HG02642 (cell line): ENCODE data around the gene CYP2D6.
"Not testable (repeated sequence)": the region's sequence is repeated elsewhere in the genome, so short reads cannot be mapped to it uniquely, and the experiment has no call there.

Experiments used
- ATAC-seq: cut with Tn5 transposase; IDR thresholded peaks from one replicate; pipeline ENCODE4 v1.9.1; 2021; ENCODE audit warnings: mild to moderate bottlenecking; ENCODE audit not compliant: unreplicated experiment, poor library complexity

The CYP2D6 gene

DNA sequence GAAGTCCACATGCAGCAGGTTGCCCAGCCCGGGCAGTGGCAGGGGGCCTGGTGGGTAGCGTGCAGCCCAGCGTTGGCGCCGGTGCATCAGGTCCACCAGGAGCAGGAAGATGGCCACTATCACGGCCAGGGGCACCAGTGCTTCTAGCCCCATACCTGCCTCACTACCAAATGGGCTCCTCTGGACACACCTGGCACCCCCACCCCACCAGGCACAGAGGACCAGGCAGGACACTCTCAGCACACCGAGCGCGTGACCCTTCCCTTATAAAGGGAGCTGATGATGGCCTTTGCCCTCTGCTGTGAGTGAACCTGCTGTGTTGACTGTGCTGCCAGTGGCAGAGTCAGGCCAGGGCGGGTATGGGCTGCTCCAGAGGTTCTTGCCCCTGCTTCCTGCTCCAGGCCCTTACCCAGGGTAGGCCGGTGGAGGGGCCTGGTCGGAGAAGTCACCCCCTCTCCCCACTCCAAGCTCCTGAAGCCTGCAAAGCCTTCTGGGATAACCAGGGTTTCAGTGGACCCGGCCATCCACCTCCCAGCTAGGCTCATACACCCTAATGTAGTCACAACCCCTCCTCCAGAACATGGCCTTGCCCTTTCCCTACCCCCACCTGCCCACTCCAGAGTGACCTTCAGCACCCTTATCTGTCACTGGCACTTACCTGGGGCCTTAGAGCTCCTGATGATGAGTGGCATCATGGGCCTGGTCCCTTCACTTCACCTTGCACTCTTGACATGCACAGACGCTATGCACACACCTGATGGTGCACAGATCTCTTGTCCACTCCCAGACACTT, at the start of gene CYP2D6:
CYP2D6 (minus strand) TSS at position 172 of the 793 bp plus-strand sequence; CDS start at position 153, 19 bp downstream.
- not testable (repeated sequence) for ATAC-seq

DNA sequence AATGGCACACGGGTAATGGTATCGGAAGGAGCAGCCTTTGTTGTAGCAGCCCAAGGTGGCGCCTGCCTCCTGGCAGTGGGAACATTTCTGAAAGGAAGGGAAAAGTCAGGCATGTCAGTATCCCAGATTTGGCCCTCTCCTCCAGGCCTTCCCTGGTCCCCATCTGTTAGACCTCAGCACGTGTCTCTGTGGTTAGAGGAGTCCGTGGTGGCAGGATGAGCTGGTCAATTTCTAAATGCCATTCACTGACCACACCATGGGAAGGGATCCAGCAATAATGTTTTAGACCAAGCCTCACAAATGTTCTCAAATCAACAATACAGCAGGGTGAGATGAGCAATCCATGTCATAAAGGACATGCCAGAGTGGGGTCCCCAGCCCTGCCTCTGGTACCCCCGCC, 49.0 kb upstream of the CYP2D6 start:
- ATAC-seq: no peak

DNA sequence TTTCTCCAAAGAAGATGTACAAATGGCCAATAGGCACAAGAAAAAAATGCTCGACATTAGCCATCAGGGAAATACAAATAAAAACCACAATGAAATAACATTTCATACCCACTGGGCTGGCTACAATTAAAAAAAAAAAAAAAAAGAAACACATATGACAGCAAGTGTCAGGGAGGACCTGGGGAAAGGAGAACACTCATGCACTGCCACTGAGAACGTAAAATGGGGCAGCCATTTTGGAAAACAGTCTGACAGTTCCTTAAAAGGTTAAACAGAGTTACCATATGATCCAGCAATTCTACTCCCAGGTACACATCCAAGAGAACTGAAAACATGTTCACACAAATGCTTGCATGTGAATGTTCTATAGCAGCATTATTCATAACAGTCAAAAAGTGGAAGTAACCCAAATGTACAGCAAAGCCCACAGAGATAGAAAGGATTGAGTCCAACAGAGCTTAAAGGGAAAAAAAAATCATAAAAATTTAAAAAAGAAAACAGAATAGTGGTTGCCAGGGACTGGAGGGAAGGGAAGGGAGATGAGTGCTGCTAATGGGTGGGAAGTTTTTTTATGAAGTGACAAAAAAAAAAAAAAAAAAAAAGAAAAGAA, 48.4 kb upstream of the CYP2D6 start:
- ATAC-seq: no peak

DNA sequence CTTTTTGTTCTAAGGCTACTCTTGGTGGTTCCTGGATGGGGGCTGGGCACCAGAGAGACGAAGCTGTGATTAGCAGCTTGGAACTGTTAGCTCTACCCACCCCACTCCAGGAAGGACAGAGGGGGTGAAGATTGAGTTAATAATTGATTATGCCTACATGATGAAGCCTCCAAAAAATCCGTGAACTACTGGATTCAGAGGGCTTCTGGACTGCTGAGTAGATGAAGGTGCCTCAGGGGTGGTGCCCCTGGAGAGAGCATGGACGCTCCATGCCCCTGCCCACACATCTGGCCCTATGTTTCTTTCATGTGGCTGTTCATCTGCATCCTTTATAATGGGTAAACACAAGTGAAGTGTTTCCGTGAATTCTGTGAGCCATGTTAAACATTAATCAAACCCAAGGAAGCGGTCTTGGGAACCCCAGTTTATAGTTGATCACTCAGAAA, 47.3 kb upstream of the CYP2D6 start:
- no peak for ATAC-seq

DNA sequence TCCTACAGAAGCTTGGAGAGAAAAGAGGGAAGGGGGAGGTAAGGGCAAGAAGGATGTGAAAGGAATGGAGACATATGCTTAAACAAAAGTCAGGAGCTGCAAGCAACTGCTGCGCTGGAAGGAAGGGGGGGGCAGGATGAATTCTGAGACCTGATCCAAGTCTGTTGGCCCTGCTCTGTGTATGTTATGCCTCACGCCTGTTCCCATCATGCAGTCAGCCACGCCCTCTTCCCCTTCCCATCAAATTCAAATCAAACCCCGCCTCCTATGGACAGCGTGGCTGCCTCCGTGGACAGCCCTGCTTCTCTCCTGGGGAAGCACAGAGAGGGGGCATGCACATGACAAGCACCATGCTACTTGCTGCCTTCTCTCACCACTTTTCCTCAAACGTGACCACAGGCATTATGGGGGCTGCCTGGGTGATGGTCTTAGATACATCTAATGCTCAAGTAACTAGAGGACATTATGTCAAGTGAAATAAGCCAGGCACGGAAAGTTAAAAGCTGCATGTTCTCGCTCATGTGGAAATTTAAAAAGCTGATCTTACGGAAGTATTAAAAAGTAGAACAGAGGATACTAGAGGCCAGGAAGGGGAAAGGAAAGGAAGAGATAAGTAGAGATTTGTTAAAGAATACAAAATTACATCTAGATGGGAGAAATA, 45.8 kb upstream of the CYP2D6 start:
- no peak for ATAC-seq

DNA sequence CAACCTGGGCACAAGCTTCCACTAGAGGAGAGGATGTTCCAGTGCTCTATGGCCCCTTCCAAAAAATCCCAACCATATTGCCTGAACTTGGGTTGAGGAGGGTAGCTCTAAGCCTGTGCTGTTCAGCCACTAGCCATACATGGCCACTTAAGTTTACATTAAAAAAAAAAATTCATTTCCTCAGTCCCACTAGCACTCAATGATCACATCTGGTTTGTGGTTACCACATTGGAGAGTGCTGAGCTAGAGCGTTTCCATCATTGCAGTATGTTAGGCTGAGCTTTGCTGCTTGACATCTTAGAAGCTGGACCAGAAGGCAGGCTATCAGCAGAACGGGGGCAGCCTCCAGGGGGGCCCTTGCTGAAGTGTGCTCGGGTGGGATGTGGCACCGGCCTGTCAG, 43.5 kb upstream of the CYP2D6 start:
- ATAC-seq: no peak

DNA sequence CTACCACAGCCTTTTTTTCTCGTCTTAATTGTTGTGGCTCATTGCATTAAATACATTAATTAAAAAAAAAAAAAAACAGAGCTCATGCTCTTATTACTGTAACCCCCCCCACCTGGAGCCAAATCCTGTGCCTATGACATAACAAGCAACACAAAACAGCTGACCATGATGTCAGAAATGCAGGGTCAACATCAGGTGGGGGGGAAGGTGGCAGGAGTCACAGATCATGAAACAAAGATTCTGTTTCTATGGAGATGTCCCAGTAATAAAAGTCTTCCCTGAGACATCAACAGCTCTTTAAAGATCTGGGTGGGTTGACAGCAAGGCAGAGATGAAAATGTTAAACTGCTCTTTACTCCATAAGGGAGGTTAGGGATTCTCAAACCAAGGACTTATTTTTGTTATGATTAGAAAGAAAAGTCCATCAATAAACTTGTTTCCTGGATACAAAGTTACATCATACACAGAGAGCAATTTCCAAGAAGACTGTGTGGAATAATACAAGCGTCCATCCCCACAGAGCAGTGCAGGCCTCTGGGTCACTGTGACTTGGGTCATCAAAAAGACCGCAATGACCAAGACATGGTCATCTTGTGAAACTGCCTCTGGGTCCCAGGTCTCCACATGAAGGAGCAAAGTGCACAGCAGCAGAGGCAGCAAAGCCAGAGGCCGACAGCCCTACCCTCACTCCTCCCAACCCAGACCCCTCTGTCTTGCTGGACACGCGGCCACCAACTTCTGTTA, 42.7 kb upstream of the CYP2D6 start:
- no peak for ATAC-seq

DNA sequence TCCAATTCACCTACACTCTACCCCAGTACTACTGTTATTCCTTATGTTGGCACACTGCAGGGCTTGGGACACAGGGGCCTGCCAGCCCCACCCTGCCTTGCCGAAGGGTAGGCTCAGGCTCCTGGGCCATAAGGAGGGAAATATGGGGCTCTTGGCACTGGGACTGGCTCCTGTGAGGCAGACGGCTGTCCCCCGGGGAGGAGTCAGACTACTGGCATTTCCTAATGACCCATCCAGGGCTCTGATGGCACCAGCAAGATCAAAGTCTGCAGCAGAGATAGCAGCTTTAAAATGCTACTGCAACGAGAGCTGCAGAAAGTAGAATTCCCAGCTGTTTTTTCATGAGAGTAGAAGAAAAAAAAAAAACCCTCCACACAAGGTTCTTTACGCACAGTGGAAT, 42.2 kb upstream of the CYP2D6 start:
- no peak for ATAC-seq

DNA sequence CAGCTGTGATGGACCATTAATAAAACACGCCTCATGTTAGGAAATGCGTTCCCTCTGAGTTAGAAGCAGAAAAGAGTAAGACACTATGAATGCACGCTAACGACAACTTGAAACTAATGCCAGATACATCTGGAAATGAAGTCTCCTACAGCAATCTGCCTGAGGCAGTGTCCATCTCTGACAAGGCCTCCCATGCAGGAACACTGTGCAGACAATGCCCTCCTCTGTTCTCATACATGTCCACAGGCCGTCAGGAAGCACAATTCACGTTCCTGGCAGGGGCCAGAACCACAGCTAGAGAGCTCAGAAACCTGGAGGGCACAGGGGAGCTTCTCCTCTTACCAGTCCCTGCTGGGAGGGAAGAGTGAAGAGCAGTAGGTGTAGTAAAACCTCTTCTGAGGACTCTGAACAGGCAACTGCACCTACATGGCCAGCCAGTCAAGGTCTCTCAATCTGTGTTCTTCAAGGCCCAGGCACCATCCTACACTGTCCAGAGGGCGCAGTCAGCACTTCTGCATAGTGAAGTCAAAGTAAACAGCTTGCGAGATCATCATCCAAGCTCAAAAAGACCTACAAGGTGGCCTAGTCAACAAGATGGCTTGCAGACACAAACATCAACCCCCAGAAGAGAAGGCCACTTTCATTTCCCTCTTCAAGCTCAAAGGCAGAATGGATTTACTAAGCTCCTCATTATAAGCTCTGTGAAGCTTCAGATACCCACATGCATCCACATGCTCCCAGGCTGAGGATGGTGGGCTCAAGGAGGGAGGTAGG, 41.5 kb upstream of the CYP2D6 start:
- ATAC-seq: no peak

DNA sequence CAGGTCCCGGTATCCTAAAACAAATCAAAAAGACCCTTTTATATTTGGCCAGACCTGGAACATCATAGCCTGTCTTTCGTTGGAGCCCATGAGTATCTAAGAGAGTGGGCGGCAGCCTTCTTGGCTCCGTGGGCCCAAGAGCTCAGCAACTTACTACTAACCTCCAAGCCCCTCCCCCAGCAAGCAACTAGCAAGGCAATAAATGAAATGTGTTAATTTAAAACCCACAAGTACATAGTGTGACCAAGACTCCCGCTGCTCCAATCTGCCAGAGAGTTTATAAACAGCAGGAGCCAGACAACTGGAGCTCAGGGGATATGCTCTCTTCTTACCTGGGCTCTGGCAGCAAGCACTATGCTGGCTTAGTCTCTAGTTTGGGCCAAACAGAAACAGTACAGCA, 40.8 kb upstream of the CYP2D6 start:
- no peak for ATAC-seq

DNA sequence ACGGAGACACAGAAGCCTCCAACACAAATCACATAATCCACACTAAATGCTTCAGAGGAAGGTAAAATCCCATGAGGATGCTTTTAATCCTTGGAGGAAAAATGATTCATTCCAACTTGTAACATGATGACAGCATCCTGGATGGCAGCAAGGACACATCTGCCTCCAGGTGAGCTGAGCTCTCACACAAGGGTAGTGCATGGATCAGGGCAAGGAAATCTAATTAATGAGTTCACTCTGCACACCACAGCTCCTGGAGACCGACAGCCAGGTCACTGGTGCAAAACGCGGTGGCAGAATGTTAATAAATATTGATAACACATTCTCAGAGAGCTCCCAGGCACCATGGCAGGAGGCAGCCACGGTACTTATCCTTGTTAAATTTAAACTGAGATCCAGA, 40.3 kb upstream of the CYP2D6 start:
- no peak for ATAC-seq

DNA sequence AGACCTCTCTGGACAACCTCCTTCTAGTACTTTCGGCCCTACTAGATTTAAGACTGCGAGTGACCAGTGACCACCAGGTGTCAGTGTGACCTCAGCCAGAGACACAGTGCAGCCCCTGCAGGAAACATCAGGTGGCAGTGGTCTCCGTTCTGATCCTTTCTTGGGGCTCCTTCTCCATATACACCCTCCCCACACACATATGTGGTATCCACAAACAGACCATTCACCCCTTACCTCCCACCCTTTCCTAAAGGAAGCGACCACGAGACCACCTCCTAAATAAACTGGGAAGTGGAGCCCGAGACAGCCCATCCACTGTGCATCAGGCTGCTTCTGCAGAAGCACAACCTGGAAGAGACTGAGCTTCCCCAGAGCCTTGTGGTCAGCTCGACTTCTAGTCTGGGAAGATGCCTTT, 38.5 kb upstream of the CYP2D6 start:
- ATAC-seq: no peak

DNA sequence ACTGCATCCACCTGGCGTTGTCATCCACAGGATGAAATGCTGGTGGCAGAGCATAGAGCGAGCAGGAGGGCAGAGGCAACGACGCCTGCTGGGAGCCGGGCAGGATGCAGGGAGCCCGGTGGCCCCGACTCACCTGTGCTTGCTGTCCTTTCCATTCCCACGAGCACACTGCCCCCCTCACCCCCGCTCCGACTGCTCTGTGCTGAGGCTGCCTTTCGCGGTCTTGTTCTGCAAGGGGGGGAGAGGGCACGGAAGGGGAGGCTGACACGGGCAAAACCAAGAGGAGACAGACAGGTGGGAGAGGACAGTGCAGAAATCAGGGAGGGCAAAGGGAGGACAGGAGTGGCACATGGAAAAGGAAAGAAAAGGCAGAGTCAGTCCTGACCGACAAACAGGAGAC, 37.9 kb upstream of the CYP2D6 start:
- ATAC-seq: no peak

DNA sequence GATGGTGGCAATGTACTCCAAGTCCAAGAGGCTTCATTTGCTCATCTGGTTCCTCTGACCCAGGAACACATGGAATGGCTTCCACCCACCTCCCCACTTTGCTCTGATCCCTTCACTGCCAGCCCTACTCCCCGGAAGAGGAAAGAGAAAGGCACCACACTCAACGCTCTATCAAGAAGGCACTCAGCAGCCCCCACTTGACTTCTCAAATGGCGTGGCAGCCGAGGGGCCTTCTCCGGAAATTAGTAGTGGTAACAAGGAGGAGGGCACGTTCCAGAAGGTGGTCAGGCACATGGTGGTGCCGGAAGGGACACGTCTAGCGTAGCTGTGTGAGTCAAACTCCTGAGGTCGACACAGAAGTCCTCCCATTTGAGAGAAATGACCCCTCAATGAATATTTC, 36.5 kb upstream of the CYP2D6 start:
- ATAC-seq: no peak

DNA sequence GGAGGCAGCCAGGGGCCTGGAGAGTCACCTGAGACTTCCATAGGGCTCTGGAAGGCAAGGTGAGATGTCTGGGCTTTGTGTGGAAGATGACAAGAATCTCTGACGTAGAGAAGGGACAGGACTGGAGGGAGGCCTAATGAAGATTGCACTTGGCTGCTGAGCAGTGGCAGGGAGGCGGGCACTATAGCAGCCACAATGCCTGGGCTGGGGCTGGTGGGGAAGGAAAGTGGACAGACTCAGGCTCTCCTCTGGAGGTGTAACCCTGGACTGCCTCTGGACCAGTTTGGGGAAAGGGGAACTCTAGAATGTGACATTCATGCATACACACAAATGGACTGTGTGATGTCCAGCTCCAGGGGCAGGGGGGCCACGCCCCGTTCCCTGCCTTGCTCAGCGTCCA, 34.3 kb upstream of the CYP2D6 start:
- no peak for ATAC-seq

DNA sequence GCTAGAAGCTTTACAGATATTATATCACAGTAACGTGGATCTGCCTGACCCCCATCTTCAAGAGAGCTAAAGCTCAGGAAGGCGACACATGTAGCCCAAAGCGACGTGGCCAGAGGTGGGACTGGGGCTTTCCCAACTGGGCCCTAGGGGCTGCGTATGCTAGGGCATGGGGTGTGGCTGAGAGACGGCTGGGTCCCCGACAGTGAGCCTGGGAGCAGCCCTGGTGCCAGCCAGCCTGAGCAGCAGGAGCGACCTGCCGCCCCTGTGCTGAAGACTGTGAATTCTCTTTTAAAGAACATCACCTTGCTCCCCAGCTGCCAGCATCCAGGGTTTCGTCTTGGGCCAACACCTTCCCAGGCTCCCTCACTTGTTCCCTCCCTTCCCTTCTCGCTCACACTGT, 32.9 kb upstream of the CYP2D6 start:
- no peak for ATAC-seq

DNA sequence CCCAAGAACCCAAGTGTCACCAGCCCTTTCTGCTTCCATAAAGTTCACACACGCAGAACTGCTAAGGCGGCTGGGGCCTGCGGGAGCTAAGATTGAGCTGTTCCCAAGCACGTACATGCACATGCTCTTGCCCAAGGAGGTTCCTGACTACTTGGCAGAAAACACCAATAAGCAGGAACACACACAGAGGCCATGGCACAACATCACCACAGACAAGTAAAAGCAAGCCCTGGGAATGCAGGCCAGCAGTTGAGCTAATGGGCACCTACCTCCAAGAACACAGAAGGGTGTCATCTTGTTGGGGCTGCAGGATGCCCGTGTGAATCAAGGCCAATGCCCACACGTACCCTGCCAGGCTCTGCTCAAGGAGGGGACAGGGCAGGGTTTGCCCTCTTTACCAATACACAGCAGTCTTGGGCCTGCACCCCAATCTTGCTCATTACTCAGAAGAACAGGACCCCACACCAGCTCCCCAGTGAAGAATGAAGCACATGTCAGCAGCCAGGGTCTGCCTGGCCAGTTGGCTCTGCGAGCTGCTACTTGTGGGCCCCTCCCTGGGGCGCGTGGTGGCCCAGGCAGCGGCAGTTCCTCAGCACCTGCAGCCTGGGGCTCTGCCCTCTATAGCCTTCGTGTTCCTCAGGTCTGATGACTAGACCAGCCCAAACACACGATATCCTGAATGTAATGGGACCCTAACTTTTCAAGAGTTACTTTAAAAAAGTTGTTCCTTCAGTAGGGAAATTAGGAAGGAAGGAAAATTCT, 32.3 kb upstream of the CYP2D6 start:
- ATAC-seq: no peak

DNA sequence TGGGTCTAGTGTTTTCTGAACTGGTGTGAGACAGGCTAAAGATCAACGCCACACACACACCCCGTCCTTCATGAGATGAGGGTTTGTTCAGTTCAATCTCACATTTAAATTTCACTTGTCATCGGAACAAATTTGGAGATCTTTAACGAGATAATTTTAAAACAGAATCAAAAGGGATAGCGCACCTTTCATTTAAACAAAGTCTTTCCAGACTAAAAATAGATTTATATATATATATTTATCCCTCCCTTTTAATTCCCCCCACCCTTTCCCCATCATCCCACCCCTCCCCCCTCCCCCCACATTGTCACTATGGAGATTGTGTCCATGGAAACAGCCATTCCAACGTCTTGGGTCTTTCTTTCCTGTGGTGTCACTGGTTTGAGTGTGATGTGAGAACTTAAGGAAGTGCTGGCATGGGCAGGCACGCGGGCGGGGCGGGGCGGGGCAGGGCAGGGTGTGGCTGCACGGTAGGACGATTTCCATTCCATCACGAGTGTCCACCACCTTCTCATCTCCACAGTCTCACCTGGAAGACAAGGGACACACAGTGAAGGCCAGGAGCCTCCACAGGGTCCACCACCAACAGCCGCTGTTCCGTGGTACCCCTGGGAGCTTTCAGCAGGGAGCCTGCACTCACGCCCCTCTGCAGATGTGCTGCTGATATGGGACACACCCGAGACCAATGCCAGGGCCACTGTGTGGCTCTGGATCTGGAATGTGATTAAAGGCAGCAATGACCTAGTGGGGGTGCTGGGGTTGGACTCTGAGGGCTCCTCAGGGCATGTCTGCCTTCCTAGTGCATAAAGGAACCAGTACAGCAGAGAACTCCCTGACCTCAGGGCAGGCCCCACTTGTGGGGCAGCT, 30.5 kb upstream of the CYP2D6 start:
- ATAC-seq: no peak
